Stimulated activated naive CD4-positive, alpha-beta T cell treated with Interleukin-2 at 50 U/mL for 16 hours (primary cell): ENCODE data around the gene PWP2.
"Not testable (repeated sequence)": the region's sequence is repeated elsewhere in the genome, so short reads cannot be mapped to it uniquely, and the experiment has no call there.

Experiments
- DNase-seq: peaks from one replicate; lab custom pipeline; 2025; lab: John Stamatoyannopoulos, UW

Gene PWP2

DNA sequence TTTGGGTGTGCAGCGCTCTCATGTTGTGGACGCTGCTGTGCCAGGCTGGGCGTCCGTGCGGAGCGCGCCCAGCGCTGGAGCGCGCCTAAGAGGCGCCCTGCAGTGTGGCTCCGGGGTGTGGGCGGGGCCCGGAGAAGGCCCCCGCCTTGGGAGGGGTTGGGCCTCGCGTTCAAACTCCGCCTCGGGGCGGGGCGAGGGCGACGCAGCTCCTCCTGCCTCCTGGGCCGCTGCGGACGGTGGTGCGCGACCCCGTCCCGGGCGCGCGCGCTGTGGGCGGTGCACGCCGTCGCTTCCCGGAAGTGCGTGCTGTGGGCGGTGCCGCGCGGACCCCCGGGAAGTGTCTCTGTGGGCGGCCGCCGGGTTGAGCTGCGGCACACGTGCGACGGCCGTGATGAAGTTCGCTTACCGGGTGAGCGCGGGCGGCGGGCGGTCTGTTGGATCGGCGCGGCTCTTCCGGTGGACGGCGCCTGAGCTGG, at the start of gene PWP2:
PWP2 (plus strand) TSS at position 374 of the 476 bp plus-strand sequence; CDS start at position 392, 18 bp downstream.
- DNase-seq, result not testable (repeated sequence)

DNA sequence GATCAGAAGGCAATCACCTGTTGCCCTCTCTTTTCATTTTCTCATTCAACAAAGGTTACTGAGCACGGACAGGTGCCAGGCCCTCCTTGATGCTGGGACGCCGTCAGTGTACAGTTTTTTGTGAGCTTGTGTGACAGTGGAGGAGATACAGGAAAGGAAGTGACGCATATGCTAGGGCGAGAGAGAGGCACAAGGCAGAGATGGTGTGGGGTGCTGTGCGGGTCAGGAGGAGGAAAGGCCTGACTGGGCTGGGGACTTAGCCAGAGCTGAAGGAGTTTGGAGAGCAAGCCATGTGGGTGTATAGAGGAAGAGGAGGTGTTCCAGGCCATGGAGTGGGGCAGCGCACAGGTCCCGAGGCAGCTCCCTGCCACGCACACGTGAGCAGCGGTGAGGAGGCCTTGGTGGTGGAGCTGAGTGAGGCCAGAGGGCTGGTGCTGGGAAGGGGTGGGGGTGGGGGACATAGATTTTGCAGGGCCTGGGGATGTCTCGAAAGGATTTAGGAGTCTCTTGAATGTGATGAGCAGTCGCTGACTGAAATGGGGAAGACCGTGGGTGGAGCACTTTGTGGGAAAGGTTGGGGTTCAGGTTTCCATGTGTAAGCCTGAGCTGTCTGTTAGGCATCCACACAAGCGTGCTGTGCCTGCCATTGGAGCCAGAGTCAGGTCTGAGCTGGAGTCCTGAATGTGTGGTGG, 49.1 kb upstream of the PWP2 start:
- peak; percentile 40 for DNase-seq

DNA sequence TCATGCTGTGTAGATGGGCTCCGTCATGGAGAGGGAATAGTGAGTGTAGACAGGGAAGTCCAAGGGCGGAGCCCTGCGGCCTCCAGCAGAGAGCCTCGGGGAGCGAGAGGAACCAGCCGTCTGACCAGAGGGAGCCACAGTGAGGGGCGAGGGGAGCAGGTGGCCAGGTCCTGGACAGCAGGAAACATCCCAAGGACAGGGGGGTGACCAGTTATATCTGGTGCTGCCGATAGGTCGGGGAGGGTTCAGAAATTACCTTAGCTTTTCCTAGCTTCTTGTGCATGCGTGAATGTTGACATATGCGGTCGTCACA, 48.6 kb upstream of the PWP2 start:
- DNase-seq, result no peak

DNA sequence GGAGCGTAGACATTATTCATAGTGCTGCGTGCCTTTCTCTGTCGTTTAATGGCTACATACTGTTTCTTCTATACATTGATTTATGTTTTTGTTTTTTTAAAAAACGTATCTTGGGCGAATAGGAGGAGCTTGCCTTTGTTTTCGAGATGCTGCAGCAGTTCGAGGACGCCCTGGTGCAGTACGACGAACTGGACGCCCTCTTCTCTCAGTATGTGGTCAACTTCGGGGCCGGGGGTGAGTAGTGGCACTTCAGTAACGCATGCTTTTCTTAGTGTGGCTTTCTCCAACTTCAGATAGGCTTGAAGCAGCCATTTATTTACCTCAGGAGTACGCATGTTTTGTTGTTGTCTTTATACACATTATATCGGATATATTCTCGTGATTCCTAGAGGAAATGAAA, 48.2 kb upstream of the PWP2 start:
- DNase-seq, result no peak

DNA sequence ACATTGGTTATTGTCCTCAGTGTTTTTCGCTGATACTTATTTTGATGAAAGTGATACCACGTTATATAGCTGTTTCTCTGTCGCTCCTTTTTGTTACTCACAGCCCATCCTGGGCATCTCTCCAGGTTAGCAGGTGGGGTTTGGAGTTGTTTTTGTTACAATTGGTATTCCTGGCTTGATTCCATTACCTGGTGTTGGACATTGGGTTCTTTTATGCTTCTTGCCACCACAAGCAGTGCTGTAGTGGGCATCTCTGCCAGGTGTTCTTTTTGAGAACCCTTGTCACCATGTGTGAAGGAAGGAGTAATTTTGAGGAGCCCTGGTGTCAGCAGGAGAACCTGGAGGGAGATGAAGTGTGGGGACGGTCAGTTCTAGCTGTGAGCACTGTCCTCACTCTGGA, 47.5 kb upstream of the PWP2 start:
- no peak for DNase-seq

DNA sequence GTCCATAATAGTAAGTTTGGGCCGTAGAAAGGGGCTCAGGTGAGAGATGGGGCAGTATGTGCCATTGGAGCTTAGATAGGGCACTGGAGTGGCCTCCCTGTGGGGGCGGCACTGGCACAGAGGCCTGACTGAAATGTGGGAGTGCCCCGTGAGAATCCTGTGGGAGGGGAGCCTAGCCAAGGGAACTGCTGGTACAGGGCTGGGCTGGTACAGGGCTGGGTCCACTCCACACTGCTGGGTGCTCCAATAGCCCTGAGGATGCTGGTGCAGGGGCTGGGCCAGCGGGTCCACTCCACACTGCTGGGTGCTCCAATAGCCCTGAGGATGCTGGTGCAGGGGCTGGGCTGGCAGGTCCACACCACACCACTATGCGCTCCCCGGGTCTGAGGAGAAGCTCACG, 44.8 kb upstream of the PWP2 start:
- no peak for DNase-seq

DNA sequence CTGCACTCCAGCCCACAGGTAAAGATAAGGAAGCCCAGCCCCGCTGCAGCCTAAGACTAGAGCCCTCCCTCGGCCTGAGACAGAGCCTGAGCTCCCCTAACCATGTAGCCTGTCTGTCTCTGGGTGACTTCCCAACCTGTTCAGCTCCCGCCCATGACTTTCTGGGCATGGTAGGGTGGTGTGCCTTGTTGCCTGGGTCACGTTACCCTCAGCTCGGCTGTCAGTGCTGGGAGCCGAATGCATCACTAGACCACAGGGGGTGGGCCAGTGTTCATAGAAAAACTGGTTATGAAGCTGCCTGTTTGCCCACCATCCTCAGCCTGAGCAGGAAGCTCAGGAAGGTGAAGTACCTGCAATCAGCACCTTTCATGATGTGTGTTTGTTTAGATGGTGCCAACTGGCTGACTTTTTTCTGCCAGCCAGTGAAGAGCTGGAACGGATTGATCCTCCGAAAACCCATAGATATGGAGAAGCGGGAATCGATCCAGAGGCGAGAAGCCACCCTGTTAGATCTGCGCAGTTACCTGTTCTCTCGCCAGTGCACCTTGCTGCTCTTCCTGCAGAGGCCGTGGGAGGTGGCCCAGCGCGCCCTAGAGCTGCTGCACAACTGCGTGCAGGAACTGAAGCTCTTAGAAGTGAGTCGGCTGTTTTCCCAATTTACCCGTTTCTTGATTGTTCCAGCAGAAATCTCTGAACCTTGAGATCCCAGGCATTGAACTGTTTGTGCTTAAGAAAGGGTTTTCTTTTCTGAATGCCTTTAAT, 43.9 kb upstream of the PWP2 start:
- DNase-seq, result no peak

DNA sequence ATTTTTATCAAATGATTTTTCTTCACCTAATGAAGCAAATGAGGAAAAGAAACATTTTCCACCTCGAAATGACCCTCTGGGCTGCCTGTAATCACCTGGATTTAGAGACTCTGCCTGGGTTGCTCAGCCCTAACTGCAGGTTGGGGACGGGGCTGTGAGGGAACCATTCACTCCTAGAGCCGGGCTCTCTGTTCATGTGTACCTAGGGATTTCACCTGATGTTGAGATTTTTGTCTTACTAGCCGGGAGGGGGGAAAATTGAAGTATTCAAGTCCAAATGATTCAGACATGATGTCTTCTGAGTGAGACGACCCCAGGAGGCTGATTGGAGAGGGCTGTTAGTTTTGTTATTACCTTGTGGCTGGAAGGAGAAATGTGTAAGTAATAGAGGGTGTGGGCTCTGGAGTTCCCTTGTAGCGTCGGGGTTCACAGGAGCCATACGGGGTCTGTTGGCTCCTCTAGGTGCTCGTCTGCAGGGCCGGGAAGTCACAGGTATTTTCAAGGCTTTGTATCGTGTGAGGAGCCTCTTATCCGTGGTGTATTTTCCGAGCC, 42.3 kb upstream of the PWP2 start:
- no peak for DNase-seq

DNA sequence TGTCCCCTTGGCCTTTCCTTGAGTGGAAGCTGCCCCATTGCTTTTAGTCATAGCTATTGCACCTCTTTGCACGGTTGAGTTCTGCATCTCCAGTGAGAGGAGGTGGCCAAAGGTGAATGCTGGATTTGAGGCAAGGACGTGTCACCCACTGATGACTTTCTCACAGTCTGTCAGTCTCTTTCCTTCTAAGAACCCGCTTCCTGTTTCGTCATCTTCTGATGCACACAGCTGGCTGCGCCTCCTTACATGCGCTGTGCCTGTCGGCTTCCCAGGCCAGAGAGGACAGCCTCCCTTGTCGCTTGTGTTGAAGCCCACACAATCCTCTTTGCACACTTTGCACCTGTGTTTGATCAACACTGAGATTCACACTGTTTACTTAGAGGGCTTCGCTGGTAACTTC, 41.8 kb upstream of the PWP2 start:
- DNase-seq, result peak; percentile 68

DNA sequence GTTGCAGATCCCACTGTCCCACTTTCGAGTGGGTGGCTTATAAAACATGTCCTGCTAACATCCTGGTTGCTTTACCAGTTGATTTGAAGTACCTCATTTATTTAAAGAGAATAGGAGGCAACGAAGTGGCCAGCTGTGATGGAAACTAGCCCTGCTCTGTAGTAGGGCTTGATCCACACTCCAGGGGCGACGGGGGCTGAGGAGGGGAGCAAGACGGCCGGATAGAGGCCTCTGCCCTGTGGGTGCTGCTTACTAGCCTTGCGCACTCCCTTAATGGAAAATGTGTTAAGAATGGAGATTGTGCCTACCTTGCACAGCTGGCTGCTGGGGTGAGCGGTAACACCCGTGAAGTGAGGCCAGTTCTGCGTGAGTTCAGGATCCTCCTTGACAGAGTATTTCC, 41.1 kb upstream of the PWP2 start:
- DNase-seq, result no peak

DNA sequence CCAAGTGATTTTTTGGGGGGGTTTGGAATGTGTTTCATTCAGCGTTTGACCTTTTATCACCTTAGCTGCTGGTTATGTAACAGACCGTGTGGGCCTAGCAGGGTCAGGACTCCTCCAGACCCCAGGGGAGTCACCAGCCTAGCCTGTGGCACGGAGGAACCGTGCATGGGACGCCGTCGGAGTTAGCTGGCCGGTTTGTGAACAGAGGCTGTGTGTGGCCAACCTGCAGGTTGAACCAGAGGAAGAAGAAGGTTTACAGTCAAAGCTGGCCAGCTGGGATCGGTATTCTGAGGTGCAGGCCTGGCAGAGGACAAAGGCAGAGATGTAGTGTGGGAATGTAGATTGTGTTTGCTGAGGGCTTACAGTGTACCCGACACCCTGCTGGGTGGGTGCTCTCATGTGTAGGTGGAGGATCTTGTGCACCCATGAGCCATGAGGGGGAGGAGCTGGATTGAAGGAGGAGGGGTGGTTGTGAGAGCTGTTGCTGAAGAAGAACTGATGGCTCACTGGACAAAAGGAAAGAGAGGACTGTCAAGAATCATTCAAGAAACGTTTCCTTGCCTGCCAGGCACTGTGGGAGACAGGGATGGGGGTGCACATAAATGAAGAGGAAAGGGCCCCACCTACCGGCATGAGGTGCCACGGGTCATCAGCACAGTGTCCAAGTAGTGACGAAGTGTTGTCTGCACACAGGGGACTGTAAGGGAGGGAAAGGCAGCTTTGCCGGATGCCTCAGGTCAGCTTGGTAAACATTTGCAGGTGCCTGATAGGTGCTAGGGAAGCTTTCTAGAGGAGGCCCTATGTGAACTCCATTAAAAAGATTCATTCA, 40.0 kb upstream of the PWP2 start:
- DNase-seq, result no peak

DNA sequence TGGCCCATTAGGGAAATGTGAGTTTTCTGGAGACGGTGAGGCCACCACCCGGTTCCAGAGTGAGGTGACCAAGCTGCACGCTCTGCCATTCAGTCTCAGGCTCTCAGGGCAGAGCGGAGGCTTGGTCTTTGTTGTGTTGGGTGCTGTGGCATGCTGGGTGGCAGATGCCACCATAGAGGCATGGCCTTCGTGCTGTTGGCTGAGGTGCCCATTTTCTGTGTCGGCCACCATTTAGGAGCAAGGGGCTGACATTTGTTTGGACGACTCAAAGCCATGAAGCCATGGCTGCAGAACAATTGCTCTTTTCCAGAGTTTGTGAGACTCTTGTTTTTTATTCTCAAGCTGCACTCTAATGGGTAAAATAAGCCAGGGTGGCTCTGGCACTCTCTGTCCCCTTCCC, 36.8 kb upstream of the PWP2 start:
- no peak for DNase-seq

DNA sequence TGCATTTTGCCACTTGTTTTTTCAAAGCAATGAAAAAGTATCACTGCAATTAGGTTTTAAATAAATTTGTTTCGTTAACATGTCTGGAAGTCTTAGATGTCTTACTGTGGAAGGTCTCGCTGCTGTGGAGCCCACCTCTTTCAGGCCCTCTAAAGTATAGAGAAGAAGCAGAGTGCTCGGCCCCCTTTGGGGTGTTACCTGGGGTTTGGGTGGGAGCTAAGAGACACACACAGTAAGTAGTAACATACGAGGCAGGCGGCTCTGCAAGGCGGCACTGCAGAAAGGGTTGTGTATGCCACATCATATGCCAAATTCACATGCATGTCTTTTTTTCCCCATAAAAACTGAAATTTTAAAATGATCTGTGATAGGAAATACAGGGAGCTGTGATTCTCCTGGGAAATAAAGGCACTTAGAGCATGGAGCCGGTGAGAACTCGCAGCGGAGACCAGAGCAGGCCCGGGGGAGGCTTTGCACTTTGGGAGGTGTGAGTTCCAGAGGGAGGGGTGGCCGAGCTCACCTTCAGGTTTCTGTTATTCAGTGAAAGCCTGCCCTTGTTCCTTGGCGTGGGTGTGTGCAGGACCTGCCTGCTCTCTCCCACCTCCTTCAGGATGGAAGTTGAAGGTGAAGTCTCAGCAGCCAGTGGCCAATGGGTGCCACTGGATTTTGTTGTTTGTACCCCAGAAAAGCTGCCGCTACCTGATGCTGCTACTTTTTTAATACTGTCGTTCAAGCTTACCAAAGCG, 35.7 kb upstream of the PWP2 start:
- no peak for DNase-seq

DNA sequence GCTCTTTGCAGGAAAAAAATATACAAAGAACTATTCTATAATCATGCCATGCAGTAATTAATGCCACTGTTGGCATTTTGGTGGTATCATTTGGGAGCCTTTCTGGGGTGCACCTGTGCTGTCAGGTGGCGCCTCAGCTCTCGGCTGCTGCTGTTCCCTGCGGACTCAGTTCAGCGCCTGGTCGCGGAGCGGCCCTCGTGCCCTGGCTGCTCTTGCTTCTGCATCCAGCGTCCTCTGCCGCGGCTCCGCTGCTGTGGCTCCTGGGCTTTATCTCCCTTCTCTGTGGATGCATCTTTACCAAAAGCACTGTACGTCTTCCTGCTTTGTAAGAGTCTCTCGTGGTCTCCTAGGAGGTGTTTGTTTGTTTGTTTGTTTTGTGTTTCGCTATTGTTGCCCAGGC, 35.1 kb upstream of the PWP2 start:
- no peak for DNase-seq

DNA sequence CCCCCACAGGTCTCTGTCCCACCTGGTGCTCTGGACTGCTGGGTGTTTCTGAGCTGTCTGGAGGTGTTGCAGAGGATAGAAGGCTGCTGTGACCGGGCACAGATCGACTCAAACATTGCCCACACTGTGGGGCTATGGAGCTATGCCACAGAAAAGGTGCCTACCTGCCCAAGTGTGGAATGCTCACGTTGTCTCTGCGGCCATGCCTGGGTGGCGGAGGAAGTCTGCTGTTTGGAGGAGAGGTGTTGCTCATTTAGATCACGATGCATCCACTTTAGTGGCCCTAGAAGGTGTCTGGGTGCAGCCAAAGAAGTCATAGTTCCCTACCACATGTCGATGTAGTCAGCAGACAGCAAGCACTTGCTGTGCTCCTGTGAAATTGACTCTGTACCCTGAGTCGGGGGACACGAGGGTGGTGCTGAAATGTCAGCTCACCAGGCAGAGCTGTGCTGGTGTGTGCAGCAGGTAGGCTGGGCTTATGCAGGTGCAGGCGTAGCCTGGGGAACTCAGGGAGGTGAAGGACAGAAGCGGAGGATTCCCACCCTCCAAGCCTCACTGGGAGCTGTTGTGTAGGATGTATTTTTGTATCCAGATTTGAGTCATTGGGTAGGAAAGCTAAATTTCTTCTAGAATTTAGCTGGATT, 32.8 kb upstream of the PWP2 start:
- DNase-seq, result no peak

DNA sequence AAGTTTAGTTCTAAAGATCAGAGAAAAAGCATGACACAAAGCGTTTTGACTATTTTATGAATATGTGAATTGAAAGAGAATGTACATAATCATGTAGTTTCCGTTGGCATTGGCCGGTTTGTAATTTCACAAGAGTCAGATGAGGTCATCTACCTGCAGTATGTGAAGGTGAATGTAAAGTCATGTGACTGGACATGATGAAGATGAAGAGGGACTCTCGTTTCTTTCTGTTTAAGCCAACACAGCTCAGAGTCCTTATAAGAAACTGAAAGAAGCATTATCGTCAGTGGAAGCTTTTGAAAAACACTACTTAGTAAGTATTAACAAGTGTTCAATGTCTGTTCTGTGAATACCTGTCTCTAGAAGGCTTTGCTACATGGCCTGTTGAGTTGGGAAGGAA, 30.9 kb upstream of the PWP2 start:
- DNase-seq, result no peak

DNA sequence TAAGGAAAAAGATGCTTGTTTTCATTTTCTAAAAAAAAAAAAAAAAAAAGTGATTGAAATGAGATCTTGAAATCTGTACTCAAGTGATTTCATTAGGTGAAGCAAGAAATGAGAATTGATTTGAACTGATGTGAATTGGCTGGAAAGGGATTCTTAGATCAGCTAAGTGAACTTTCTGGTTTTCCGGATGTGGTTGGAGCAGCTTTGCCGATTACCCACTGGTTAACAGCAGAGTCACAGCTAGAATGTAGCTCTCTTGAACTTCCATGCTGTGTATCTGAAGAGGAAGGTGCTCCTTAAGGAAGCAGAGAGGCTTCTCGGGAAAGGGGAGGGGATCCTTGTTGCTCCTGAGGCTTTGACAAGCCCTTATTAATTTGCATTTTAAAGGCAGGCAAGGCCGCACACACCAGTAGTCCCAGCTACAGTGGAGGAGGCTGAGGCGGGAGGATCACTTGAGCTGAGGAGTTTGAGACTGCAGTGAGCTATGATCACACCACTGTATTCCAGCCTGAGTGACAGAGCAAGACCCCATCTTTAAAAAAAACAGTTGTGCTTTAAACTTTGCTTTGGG, 28.7 kb upstream of the PWP2 start:
- DNase-seq, result no peak

DNA sequence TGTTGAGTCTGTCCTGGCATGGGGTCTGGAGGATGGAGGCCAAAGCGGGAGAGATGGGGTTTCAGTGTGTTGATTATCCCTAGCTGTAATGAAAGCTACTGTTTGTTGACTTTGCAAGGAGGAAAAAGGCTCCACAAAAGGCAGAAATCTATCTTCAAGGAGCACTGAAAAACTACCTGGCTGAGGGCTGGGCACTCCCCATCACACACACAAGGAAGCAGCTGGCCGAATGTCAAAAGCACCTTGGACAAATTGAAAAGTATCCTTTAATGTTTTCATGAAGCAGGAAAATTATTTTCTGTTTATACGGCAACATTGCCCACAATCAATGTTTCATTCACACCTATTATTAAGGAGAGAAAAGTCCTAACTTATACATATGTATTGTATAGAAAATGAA, 27.8 kb upstream of the PWP2 start:
- DNase-seq, result no peak

DNA sequence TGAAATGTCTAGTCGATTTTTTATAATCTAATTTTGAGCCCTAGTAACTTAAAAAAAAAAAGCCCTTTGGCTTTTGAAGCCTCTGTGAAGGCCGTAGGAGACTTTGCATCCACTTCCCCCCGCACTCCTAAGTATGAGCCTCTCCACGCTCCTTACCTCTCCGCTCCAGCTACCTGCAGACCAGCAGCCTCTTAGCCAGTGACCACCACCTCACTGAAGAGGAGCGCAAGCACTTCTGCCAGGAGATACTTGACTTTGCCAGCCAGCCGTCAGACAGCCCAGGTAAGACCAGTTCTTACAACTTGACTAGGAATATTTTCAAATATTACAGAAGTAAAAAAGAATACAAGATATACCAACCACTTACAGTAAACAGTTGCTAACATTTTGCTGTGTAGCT, 27.4 kb upstream of the PWP2 start:
- no peak for DNase-seq

DNA sequence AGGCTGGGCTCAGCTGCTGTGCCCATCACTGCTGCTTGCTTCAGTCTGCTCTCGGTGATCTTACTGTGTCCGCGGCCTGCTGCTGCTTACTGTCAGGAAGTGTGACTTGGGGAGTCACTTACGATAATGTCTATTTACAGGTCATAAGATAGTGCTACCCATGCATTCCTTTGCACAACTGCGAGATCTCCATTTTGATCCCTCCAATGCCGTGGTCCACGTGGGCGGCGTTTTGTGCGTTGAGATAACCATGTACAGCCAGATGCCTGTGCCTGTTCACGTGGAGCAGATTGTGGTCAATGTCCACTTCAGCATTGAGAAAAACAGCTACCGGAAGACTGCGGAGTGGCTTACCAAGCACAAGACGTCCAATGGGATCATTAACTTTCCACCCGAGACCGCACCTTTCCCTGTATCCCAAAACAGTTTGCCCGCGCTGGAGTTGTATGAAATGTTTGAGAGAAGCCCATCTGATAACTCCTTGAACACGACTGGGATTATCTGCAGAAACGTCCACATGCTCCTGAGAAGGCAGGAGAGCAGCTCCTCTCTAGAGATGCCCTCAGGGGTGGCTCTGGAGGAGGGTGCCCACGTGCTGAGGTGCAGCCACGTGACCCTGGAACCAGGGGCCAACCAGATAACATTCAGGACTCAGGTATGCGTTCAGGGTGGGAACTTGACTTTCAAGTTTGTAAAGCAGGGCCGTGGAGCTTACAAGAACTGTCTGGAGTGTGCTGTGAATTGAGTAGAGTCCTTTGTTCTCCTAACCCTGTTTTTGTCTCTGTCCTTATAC, 24.4 kb upstream of the PWP2 start:
- no peak for DNase-seq
